ENCODE measurements around the gene SLC10A1. TPM values are rescaled to one million over a fixed set of nuclear protein-coding genes. Genes with fewer than 3 reads are reported as not detected.

SLC10A1 gene
- total and polyA plus RNA-seq, 2 of the 4 experiments (the other 2 are of a cell fraction): 0.03 TPM; not detected in 1

- no peaks in the 10 kb centered on the region for H3K79me1 ChIP-seq (ENCODE audit: low read depth in 1 of 2, low read length in 2 of 2)
- no peak overlapping the region for H2AK5ac ChIP-seq (ENCODE audit: low read depth, low read length)
- in situ Hi-C loops (cut with MboI; ENCODE audit: low sequenced_read_pairs): loop anchor here (25.0 kb wide), 1 partner anchor 483 kb away; no protein-coding TSS in a partner anchor
- no peak overlapping the region for H4K91ac ChIP-seq (ENCODE audit: insufficient read depth, low read depth, low read length)
- H2BK20ac ChIP-seq (ENCODE audit: low read depth, low read length): no peak overlapping the region
- CTCF ChIA-PET: no interaction called here
- peaks cover 2% of the 10 kb centered on the region; the same call in 1 of the 2 replicates for H3K9me3 ChIP-seq (ENCODE audit: control insufficient read depth, insufficient read depth, low read length)
- peaks cover 3% of the 10 kb centered on the region for H3K27me3 ChIP-seq (ENCODE audit: control insufficient read depth, insufficient read depth, low read length)
- no peak overlapping the region for H3K23ac ChIP-seq (ENCODE audit: low read depth, low read length)
- H4K20me1 ChIP-seq (ENCODE audit: insufficient read depth, low read length): no peaks in the 10 kb centered on the region
- peak overlapping the region; percentile 65 for H2BK5ac ChIP-seq (ENCODE audit: low read depth, low read length, poor library complexity, severe bottlenecking)
- no peak overlapping the region for H4K8ac ChIP-seq (ENCODE audit: low read depth in 2 of 2, low read length in 2 of 2)
- H2AK9ac ChIP-seq (replicated peaks; ENCODE audit: low read depth, low read length, poor library complexity): no peak overlapping the region
- 81% methylated on average over 4 of the region's 4 CpGs; no CpG with 5 or more reads in 1 of the 2 experiments for WGBS, 2 experiments (ENCODE audit: extremely low coverage in 2 of 2, insufficient read length in 1 of 2)
- H3K27ac ChIP-seq (ENCODE audit: insufficient read depth, low read length): no peak overlapping the region
- no peaks in the 10 kb centered on the region for H3K9me1 ChIP-seq (ENCODE audit: insufficient read depth, low read length)
- ATAC-seq (ENCODE audit: low read depth) (no peak), DNase-seq (no peak)
- no peak overlapping the region for H3K4ac ChIP-seq (ENCODE audit: low read depth, low read length)
- no peak overlapping the region for H3K9ac ChIP-seq (ENCODE audit: low read depth, low read length)
- H2AFZ ChIP-seq (replicated peaks; ENCODE audit: low read length, poor library complexity): no peak overlapping the region
- H2BK15ac ChIP-seq (ENCODE audit: low read depth, low read length): no peak overlapping the region
- no peak overlapping the region for H3K56ac ChIP-seq (ENCODE audit: extremely low read depth, insufficient read depth, low read length)
- TF ChIP-seq RCOR1 (IDR thresholded peaks at IDR 0.05; ENCODE audit: insufficient replicate concordance, low read length) (no peak), ELK1 (IDR thresholded peaks at IDR 0.05; ENCODE audit: borderline replicate concordance, low read depth, low read length) (no peak), MAZ (IDR thresholded peaks at IDR 0.05; ENCODE audit: borderline replicate concordance, low read depth, low read length) (no peak), SMC3 (IDR thresholded peaks at IDR 0.05; ENCODE audit: low read depth, low read length) (no peak), NFE2L2 (IDR thresholded peaks at IDR 0.05; ENCODE audit: low read depth, low read length) (no peak), MAFK (IDR thresholded peaks at IDR 0.05; ENCODE audit: low read depth, low read length) (no peak), CEBPB (IDR thresholded peaks at IDR 0.05; ENCODE audit: low read depth, low read length) (no peak), CHD1 (IDR thresholded peaks at IDR 0.05; ENCODE audit: low read depth, low read length) (no peak), RAD21 (IDR thresholded peaks at IDR 0.05; ENCODE audit: low read length) (no peak), FOS (IDR thresholded peaks at IDR 0.05; ENCODE audit: low read depth, low read length) (no peak)
- H3K36me3 ChIP-seq (ENCODE audit: control insufficient read depth, insufficient read depth, low read length): no peaks in the 10 kb centered on the region
- H3K4me1 ChIP-seq (ENCODE audit: control insufficient read depth, insufficient read depth, low read length): no peaks in the 10 kb centered on the region
- intact Hi-C loops (cut with micrococcal nuclease): no loop called here
- no peak overlapping the region for H3K4me3 ChIP-seq (ENCODE audit: insufficient read depth, low read depth, low read length)
- BruUV-seq (replicated peaks): no TSS peak
- no peak overlapping the region for H3K18ac ChIP-seq (ENCODE audit: low read depth, low read length)
- no peak overlapping the region for H3K14ac ChIP-seq (replicated peaks; ENCODE audit: low read depth, low read length)
- H3K4me2 ChIP-seq (ENCODE audit: low read depth, low read length): no peak overlapping the region
- H2BK120ac ChIP-seq (ENCODE audit: low read depth, low read length): no peak overlapping the region
- no peak overlapping the region for H4K5ac ChIP-seq (ENCODE audit: low read depth, low read length)
- POLR2A ChIA-PET (ENCODE audit: unreplicated experiment): no interaction called here
- dilution Hi-C loops (cut with HindIII; ENCODE audit: low sequenced_read_pairs, unreplicated experiment): no loop called here
Observed at GRCh38 chr14:69828879-69829278, 31.8 kb upstream of the SLC10A1 start.
